Keratinocyte (primary cell): Measurements from ENCODE around the gene WDR82.

Experiments used
- EZH2 ChIP-seq: IDR thresholded peaks from one replicate; pipeline ENCODE4 v1.6.1; 2012; ENCODE audit warnings: inconsistent platforms, mild to moderate bottlenecking, low read length, moderate library complexity
- TF ChIP-seq, protein P1 (sequence below), 3 experiments: IDR thresholded peaks in 1 of 3; conservative IDR thresholded peaks in 1 of 3; optimal IDR thresholded peaks in 1 of 3; 2 replicates in 2 of 3; 3 replicates in 1 of 3; pipeline versions ENCODE3 to v1.5.1; 2011; ENCODE audit warnings: low read length in 3 of 3, mild to moderate bottlenecking in 3 of 3, moderate library complexity in 2 of 3, control low read depth in 1 of 3, inconsistent platforms in 1 of 3; ENCODE audit not compliant: insufficient read depth in 2 of 3; ENCODE audit errors: extremely low read depth in 1 of 3

DNA sequence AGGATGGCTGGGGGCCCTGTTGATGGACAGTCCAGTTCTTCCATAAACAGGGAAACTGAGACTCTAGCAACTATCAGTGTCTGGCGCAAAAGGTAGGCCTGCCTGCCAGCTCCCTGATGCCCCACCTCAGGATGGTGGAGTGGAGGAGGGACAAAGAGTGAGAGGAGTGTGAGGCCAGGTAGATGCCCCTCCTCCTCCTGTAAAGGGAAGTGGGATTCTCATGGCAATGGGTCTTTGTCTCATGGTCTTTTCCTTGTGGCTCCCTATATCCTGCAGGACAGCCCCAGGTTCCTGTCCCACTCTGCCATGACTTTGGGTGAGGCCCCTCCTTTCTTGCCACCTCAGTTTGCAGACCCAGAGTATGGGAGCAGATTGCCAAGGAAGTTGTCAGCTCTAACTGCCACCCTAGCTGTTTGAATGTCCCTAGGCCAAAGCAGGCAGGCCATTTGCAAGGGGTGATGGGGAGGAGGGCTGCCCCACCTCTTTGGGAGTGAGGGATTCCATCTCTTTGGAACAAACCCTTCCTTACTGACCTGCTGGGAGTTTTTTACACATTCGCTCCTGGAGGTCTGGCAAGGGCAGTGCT lies 34.8 kb upstream of the WDR82 start:
- TF ChIP-seq EZH2: no peak
- TF ChIP-seq, protein P1, sequence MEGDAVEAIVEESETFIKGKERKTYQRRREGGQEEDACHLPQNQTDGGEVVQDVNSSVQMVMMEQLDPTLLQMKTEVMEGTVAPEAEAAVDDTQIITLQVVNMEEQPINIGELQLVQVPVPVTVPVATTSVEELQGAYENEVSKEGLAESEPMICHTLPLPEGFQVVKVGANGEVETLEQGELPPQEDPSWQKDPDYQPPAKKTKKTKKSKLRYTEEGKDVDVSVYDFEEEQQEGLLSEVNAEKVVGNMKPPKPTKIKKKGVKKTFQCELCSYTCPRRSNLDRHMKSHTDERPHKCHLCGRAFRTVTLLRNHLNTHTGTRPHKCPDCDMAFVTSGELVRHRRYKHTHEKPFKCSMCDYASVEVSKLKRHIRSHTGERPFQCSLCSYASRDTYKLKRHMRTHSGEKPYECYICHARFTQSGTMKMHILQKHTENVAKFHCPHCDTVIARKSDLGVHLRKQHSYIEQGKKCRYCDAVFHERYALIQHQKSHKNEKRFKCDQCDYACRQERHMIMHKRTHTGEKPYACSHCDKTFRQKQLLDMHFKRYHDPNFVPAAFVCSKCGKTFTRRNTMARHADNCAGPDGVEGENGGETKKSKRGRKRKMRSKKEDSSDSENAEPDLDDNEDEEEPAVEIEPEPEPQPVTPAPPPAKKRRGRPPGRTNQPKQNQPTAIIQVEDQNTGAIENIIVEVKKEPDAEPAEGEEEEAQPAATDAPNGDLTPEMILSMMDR (optimal IDR thresholded peaks at IDR 0.05 in 1 of 3, IDR thresholded peaks at IDR 0.05 in 1 of 3, conservative IDR thresholded peaks at IDR 0.05 in 1 of 3; ENCODE audit: extremely low read depth in 1 of 3, insufficient read depth in 2 of 3, low read length in 3 of 3): no peak
